Neural cell (in vitro differentiated cells): ENCODE measurements around the gene INSM2. TPM values are rescaled to one million over a fixed set of nuclear protein-coding genes. Genes with fewer than 3 reads are reported as not detected.

Experiments used
- H2AFZ ChIP-seq: fragments of 200-600, 300-800 bp; sonication (generic), shearing (Covaris generic); 2 replicates; pipeline ENCODE4 v1.6.0; 2014; ENCODE audit warnings: low read depth, mild to moderate bottlenecking, antibody characterized with exemption, low read length, moderate library complexity
- H3F3A ChIP-seq: fragments of 200-600 bp; shearing (Covaris generic); 2 replicates; pipeline ENCODE4 v1.6.1; 2016; ENCODE audit warnings: mild to moderate bottlenecking, moderate library complexity, mixed read lengths, antibody characterized with exemption, low read length; ENCODE audit not compliant: insufficient read depth, poor library complexity, severe bottlenecking
- H3K27ac ChIP-seq: fragments of 200-600, 300-800 bp; sonication (generic), shearing (Covaris generic); 2 replicates; pipeline ENCODE4 v1.5.1; 2014; ENCODE audit warnings: mild to moderate bottlenecking, low read length, moderate library complexity
- H3K27me3 ChIP-seq: fragments of 300-800, 200-600 bp; sonication (generic), shearing (Covaris generic); 2 replicates; pipeline ENCODE4 v1.6.0; 2014; ENCODE audit warnings: mild to moderate bottlenecking, low read depth, low read length, moderate library complexity; ENCODE audit not compliant: insufficient read depth
- H3K36me3 ChIP-seq: fragments of 300-800, 200-600 bp; sonication (generic), shearing (Covaris generic); 2 replicates; pipeline ENCODE4 v1.5.1; 2014; ENCODE audit warnings: mild to moderate bottlenecking, antibody characterized with exemption, low read length, moderate library complexity; ENCODE audit not compliant: insufficient read depth
- H3K4me2 ChIP-seq: fragments of 300-800, 200-600 bp; sonication (generic), shearing (Covaris generic); 2 replicates; pipeline ENCODE4 v1.6.0; 2014; ENCODE audit warnings: mild to moderate bottlenecking, low read length
- H3K4me3 ChIP-seq: fragments of 300-800, 200-600 bp; sonication (generic), shearing (Covaris generic); 2 replicates; pipeline ENCODE4 v1.5.1; 2014; ENCODE audit warnings: mild to moderate bottlenecking, low read length, moderate library complexity
- H3K79me2 ChIP-seq: fragments of 200-600 bp; shearing (Covaris generic); replicated peaks from 2 replicates; pipeline ENCODE4 v1.6.0; 2014; ENCODE audit warnings: mild to moderate bottlenecking, low read length, moderate library complexity; ENCODE audit not compliant: insufficient read depth
- H3K9ac ChIP-seq: fragments of 300-800, 200-600 bp; sonication (generic), shearing (Covaris generic); 2 replicates; pipeline ENCODE4 v1.6.1; 2016; ENCODE audit warnings: mild to moderate bottlenecking, low read length, mixed read lengths
- H3K9me2 ChIP-seq: fragments of 200-600 bp; shearing (Covaris generic); 2 replicates; pipeline ENCODE4 v1.6.1; 2016; ENCODE audit warnings: mild to moderate bottlenecking, low read length, mixed read lengths; ENCODE audit not compliant: insufficient read depth
- H3K9me3 ChIP-seq: fragments of 200-600, 300-800 bp; sonication (generic), shearing (Covaris generic); 2 replicates; pipeline ENCODE4 v1.6.1; 2016; ENCODE audit warnings: mild to moderate bottlenecking, mixed run types, low read length, moderate library complexity, mixed read lengths
- H4K20me1 ChIP-seq: fragments of 200-600 bp; shearing (Covaris generic); 2 replicates; pipeline ENCODE4 v1.6.1; 2016; ENCODE audit warnings: mild to moderate bottlenecking, mixed run types; ENCODE audit not compliant: insufficient read depth
- CTCF ChIP-seq: fragments of 450-650 bp; IDR thresholded peaks from 2 replicates; pipeline ENCODE4 v1.5.1; 2014; ENCODE audit warnings: antibody characterized with exemption, mild to moderate bottlenecking, moderate library complexity; ENCODE audit not compliant: poor library complexity, severe bottlenecking
- EP300 ChIP-seq: fragments of 450-650 bp; conservative IDR thresholded peaks from 2 replicates; pipeline ENCODE4 v1.6.1; 2014; ENCODE audit warnings: antibody characterized with exemption, mild to moderate bottlenecking, moderate library complexity; ENCODE audit not compliant: poor library complexity, severe bottlenecking
- EZH2 ChIP-seq: fragments of 200-600, 300-800 bp; shearing (Covaris generic), sonication (generic); IDR thresholded peaks from 2 replicates; pipeline ENCODE4 v1.6.1; 2014; ENCODE audit warnings: antibody characterized with exemption, low read length, borderline replicate concordance, mild to moderate bottlenecking; ENCODE audit not compliant: insufficient read depth, poor library complexity, severe bottlenecking
- MXI1 ChIP-seq: fragments of 450-650 bp; conservative IDR thresholded peaks from 2 replicates; pipeline ENCODE4 v1.6.1; 2014; ENCODE audit warnings: antibody characterized with exemption, mild to moderate bottlenecking; ENCODE audit not compliant: poor library complexity, severe bottlenecking
- POLR2AphosphoS5 ChIP-seq: IDR thresholded peaks from 2 replicates; pipeline ENCODE4 v1.6.1; 2012
- RAD21 ChIP-seq: fragments of 450-650 bp; conservative IDR thresholded peaks from 2 replicates; pipeline ENCODE4 v1.6.1; 2014; ENCODE audit warnings: antibody characterized with exemption, mild to moderate bottlenecking, moderate library complexity
- REST ChIP-seq: IDR thresholded peaks from 2 replicates; pipeline ENCODE4 v1.6.1; 2012; ENCODE audit warnings: borderline replicate concordance
- SMC3 ChIP-seq: fragments of 450-650 bp; conservative IDR thresholded peaks from 2 replicates; pipeline ENCODE4 v1.6.1; 2014; ENCODE audit warnings: antibody characterized with exemption, mild to moderate bottlenecking, moderate library complexity; ENCODE audit not compliant: poor library complexity
- TAF1 ChIP-seq: IDR thresholded peaks from 2 replicates; pipeline ENCODE4 v1.6.1; 2012; ENCODE audit warnings: low read depth
- polyA plus RNA-seq: library from polyadenylated mRNA; depleted of rRNA; stranded (reverse); fragments of >200 nt; gene quantifications from 2 replicates; pipeline ENCODE4 v1.2.3, GENCODE V29; 2014

INSM2 gene
- polyA plus RNA-seq, 1 donor from 2014 or later = 2.4 TPM

- Histone ChIP-seq H3K4me3 (no peak overlapping the region), H3K79me2 (no peaks in the 10 kb centered on the region), H3K27ac (no peak overlapping the region), H3K9me2 (no peaks in the 10 kb centered on the region), H3K9me3 (no peaks in the 10 kb centered on the region), H3K27me3 (no peaks in the 10 kb centered on the region), H3K36me3 (no peaks in the 10 kb centered on the region), H3F3A (no peaks in the 10 kb centered on the region), H4K20me1 (no peaks in the 10 kb centered on the region), H3K4me2 (no peak overlapping the region), H2AFZ (no peak overlapping the region), H3K9ac (no peak overlapping the region)
- TF ChIP-seq POLR2AphosphoS5 = no peak
- TF ChIP-seq TAF1 = no peak
- no peak for TF ChIP-seq MXI1
- TF ChIP-seq REST = no peak
- no peak for TF ChIP-seq EP300
- no peak for TF ChIP-seq CTCF
- TF ChIP-seq RAD21 = no peak
- no peak for TF ChIP-seq EZH2
- no peak for TF ChIP-seq SMC3
These were observed 24.1 kb upstream of the INSM2 start for GRCh38 chr14:35509846-35510245.

- no peaks in the 10 kb centered on the region for H4K20me1 ChIP-seq
- H3K9me3 ChIP-seq = no peaks in the 10 kb centered on the region
- H3K36me3 ChIP-seq = no peaks in the 10 kb centered on the region
- H3K27me3 ChIP-seq = no peaks in the 10 kb centered on the region
- no peak overlapping the region for H2AFZ ChIP-seq
- no peak overlapping the region for H3K4me3 ChIP-seq
- H3K27ac ChIP-seq = no peak overlapping the region
- H3K4me2 ChIP-seq = no peak overlapping the region
- H3K79me2 ChIP-seq = no peaks in the 10 kb centered on the region
- no peaks in the 10 kb centered on the region for H3K9me2 ChIP-seq
- H3F3A ChIP-seq = no peaks in the 10 kb centered on the region
- TF ChIP-seq SMC3 (no peak), CTCF (no peak), EZH2 (no peak), RAD21 (no peak), TAF1 (no peak), REST (no peak), EP300 (no peak)
- H3K9ac ChIP-seq = no peak overlapping the region
These were observed 21.2 kb upstream of the INSM2 start for GRCh38 chr14:35512765-35513164.
